ENCODE measurements around the gene TNKS1BP1.

Gene TNKS1BP1

GRCh38 chr11:57332694-57333440, 8.1 kb upstream of the TNKS1BP1 start:
- no peak for DNase-seq (ENCODE audit: low spot score)

- no peak for DNase-seq (ENCODE audit: low spot score)
Measured at GRCh38 chr11:57331720-57332119, 7.0 kb upstream of the TNKS1BP1 start.

- DNase-seq (ENCODE audit: low spot score) = no peak
Measured at GRCh38 chr11:57330029-57330428, 5.3 kb upstream of the TNKS1BP1 start.

GRCh38 chr11:57327721-57328120, 3.0 kb upstream of the TNKS1BP1 start:
- no peak for DNase-seq (ENCODE audit: low spot score)

- peak; percentile 34 for DNase-seq (ENCODE audit: low spot score)
Measured at GRCh38 chr11:57325735-57326048, 940 bp upstream of the TNKS1BP1 start.

GRCh38 chr11:57324154-57324885, 432 bp downstream of the TNKS1BP1 start:
- DNase-seq (ENCODE audit: low spot score) = peak; percentile 34

- DNase-seq (ENCODE audit: low spot score) = no peak
Measured at GRCh38 chr11:57323855-57324153, 948 bp downstream of the TNKS1BP1 start.

GRCh38 chr11:57323167-57323854, 1.4 kb downstream of the TNKS1BP1 start:
- DNase-seq (ENCODE audit: low spot score) = no peak

- DNase-seq (ENCODE audit: low spot score) = no peak
Measured at GRCh38 chr11:57322256-57323166, 2.2 kb downstream of the TNKS1BP1 start.

- DNase-seq (ENCODE audit: low spot score) = no peak
Measured at GRCh38 chr11:57321388-57322255, 3.1 kb downstream of the TNKS1BP1 start.

GRCh38 chr11:57320719-57321387, 3.9 kb downstream of the TNKS1BP1 start:
- DNase-seq (ENCODE audit: low spot score) = no peak

- DNase-seq (ENCODE audit: low spot score) = no peak
Measured at GRCh38 chr11:57320067-57320718, 4.6 kb downstream of the TNKS1BP1 start.

GRCh38 chr11:57318178-57318577, 6.6 kb downstream of the TNKS1BP1 start:
- no peak for DNase-seq (ENCODE audit: low spot score)

GRCh38 chr11:57316017-57316416, 8.7 kb downstream of the TNKS1BP1 start:
- DNase-seq (ENCODE audit: low spot score) = no peak

GRCh38 chr11:57315491-57315890, 9.3 kb downstream of the TNKS1BP1 start:
- no peak for DNase-seq (ENCODE audit: low spot score)

GRCh38 chr11:57314221-57314973, 10.4 kb downstream of the TNKS1BP1 start:
- no peak for DNase-seq (ENCODE audit: low spot score)

GRCh38 chr11:57313788-57314135, 11.0 kb downstream of the TNKS1BP1 start:
- DNase-seq (ENCODE audit: low spot score) = no peak

GRCh38 chr11:57313071-57313787, 11.5 kb downstream of the TNKS1BP1 start:
- no peak for DNase-seq (ENCODE audit: low spot score)

- DNase-seq (ENCODE audit: low spot score) = no peak
Measured at GRCh38 chr11:57312511-57313021, 12.2 kb downstream of the TNKS1BP1 start.

All from NAMALWA (cell line).